Peyer's patch (tissue), 4 donors: ENCODE results near the gene IRF1. TPM values are rescaled to one million over a fixed set of nuclear protein-coding genes. Genes with fewer than 3 reads are reported as not detected.

Experiments
- DNase-seq, 3 donors: peaks; one replicate each; pipeline ENCODE4 v3.0.0-alpha.2; 2017 to 2019
- H3K27ac ChIP-seq, 4 donors: fragments of 200-600 bp; sonication (generic); one replicate each; pipeline ENCODE4 v1.5.1; 2016 to 2019
- H3K27me3 ChIP-seq, 2 donors: fragments of 200-600 bp; sonication (generic); one replicate each; pipeline ENCODE4 v1.5.1; 2019
- H3K36me3 ChIP-seq, 3 donors: fragments of 200-600 bp; sonication (generic); one replicate each; pipeline ENCODE4 v1.5.1; 2016 to 2019
- H3K4me1 ChIP-seq, 4 donors: fragments of 200-600 bp; sonication (generic); one replicate each; pipeline ENCODE4 v1.5.1; 2016 to 2019
- H3K4me3 ChIP-seq, 4 donors: fragments of 200-600 bp; sonication (generic); 1 replicate in 3 of 4; 2 replicates in 1 of 4; pipeline ENCODE4 v1.5.1; 2016 to 2019; ENCODE audit warnings: mild to moderate bottlenecking in 1 of 4
- H3K9me3 ChIP-seq, 4 donors: fragments of 200-600 bp; sonication (generic); one replicate each; pipeline ENCODE4 v1.5.1; 2016 to 2019; ENCODE audit warnings: mild to moderate bottlenecking in 1 of 4
- POLR2A ChIP-seq, 2 donors: fragments of 450-650 bp; IDR thresholded peaks; one replicate each; pipeline ENCODE4 v1.5.1; 2017; ENCODE audit warnings: antibody characterized with exemption in 2 of 2, mild to moderate bottlenecking in 2 of 2, moderate library complexity in 2 of 2
- total RNA-seq, 4 donors: library from RNA; depleted of rRNA; stranded (reverse); fragments of >200 nt; gene quantifications; one replicate each; pipeline ENCODE4 v1.1.0, GENCODE V29; 2016
- TF ChIP-seq, protein P1 (sequence below), 6 experiments: fragments of 450-650 bp in 4 of 6; fragments of 200-600 bp in 2 of 6; sonication (generic) in 1 of 6; IDR thresholded peaks; one replicate each; pipeline ENCODE4 v1.5.1; 2017 to 2019; ENCODE audit warnings: antibody characterized with exemption in 6 of 6, mild to moderate bottlenecking in 3 of 6, moderate library complexity in 1 of 6

IRF1 gene
- total RNA-seq, 4 donors from 2014 or later, result 92.7 to 152 (median 122) TPM

GRCh38 chr5:132480546-132480892 lies 10.1 kb downstream of the IRF1 start:
- DNase-seq, result peak in 2 of 3 donors; percentile 46 to 47

DNA sequence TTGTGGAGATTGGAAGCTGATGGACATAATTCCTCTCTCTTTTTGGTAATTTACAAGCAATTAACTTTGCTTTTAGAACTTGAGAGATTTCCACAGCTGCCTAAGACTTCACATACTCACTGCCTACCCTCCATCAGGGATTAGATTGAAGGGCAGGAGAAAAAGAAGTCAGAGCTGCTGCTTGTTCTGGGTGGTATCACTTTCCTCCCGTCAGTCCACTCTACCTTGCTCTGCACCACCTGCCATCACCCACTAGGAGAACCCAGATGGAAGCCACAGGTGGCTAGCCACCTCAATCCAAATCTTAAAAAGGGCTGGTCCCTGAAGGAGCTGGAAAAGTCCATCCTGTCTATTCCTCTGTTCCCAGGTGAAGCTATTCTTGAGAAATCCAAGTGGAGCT lies 10.5 kb downstream of the IRF1 start:
- no peaks in the 10 kb centered on the region for H3K27me3 ChIP-seq
- DNase-seq, result peak in 2 of 3 donors; percentile 25 to 47
- TF ChIP-seq, protein P1, sequence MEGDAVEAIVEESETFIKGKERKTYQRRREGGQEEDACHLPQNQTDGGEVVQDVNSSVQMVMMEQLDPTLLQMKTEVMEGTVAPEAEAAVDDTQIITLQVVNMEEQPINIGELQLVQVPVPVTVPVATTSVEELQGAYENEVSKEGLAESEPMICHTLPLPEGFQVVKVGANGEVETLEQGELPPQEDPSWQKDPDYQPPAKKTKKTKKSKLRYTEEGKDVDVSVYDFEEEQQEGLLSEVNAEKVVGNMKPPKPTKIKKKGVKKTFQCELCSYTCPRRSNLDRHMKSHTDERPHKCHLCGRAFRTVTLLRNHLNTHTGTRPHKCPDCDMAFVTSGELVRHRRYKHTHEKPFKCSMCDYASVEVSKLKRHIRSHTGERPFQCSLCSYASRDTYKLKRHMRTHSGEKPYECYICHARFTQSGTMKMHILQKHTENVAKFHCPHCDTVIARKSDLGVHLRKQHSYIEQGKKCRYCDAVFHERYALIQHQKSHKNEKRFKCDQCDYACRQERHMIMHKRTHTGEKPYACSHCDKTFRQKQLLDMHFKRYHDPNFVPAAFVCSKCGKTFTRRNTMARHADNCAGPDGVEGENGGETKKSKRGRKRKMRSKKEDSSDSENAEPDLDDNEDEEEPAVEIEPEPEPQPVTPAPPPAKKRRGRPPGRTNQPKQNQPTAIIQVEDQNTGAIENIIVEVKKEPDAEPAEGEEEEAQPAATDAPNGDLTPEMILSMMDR (IDR thresholded peaks at IDR 0.05), result peak in 4 of 6 experiments; percentile 14 to 29 (median 20)
- no peak for TF ChIP-seq POLR2A (IDR thresholded peaks at IDR 0.05)
- peak overlapping the region in 3 of 4 donors; percentile 15 to 93 (median 65) for H3K27ac ChIP-seq
- peaks cover 0 to 28% (median 0%) of the 10 kb centered on the region in 3 donors for H3K36me3 ChIP-seq
- H3K4me1 ChIP-seq, result peaks cover 11 to 74% (median 26%) of the 10 kb centered on the region in 4 donors
- H3K9me3 ChIP-seq, result no peaks in the 10 kb centered on the region
- H3K4me3 ChIP-seq, result no peak overlapping the region

More at GRCh38 chr5:132480546-132480892, 10.1 kb downstream of the IRF1 start:
- Histone ChIP-seq H3K27me3 (no peaks in the 10 kb centered on the region), H3K27ac (peak overlapping the region in 3 of 4 donors; percentile 28 to 62 (median 52)), H3K4me3 (no peak overlapping the region), H3K4me1 (peaks cover 6 to 74% (median 24%) of the 10 kb centered on the region in 4 donors), H3K9me3 (no peaks in the 10 kb centered on the region), H3K36me3 (peaks cover 0 to 33% (median 0%) of the 10 kb centered on the region in 3 donors)
- TF ChIP-seq, protein P1 (IDR thresholded peaks at IDR 0.05), result no peak
- no peak for TF ChIP-seq POLR2A (IDR thresholded peaks at IDR 0.05)

- Histone ChIP-seq H3K9me3 (no peaks in the 10 kb centered on the region), H3K36me3 (peaks cover 0 to 21% (median 0%) of the 10 kb centered on the region in 3 donors), H3K4me3 (no peak overlapping the region), H3K4me1 (peaks cover 13 to 74% (median 29%) of the 10 kb centered on the region in 4 donors), H3K27ac (peak overlapping the region; percentile 52 to 93 (median 74)), H3K27me3 (no peaks in the 10 kb centered on the region)
- TF ChIP-seq, protein P1 (IDR thresholded peaks at IDR 0.05), result no peak
- TF ChIP-seq POLR2A (IDR thresholded peaks at IDR 0.05), result no peak
- peak in 1 of 3 donors; percentile 24 for DNase-seq
Measured at GRCh38 chr5:132479111-132479951, 11.2 kb downstream of the IRF1 start.

- DNase-seq, result peak in 2 of 3 donors; percentile 59 to 61
- Histone ChIP-seq H3K27me3 (no peaks in the 10 kb centered on the region), H3K4me3 (no peak overlapping the region), H3K9me3 (no peaks in the 10 kb centered on the region), H3K4me1 (peaks cover 13 to 77% (median 34%) of the 10 kb centered on the region in 4 donors), H3K27ac (peak overlapping the region; percentile 52 to 93 (median 74)), H3K36me3 (peaks cover 0 to 12% (median 0%) of the 10 kb centered on the region in 3 donors)
- TF ChIP-seq, protein P1 (IDR thresholded peaks at IDR 0.05), result no peak
- TF ChIP-seq POLR2A (IDR thresholded peaks at IDR 0.05), result peak in 1 of 2 donors; percentile 8
Measured at GRCh38 chr5:132478366-132478871, 12.2 kb downstream of the IRF1 start.

DNA sequence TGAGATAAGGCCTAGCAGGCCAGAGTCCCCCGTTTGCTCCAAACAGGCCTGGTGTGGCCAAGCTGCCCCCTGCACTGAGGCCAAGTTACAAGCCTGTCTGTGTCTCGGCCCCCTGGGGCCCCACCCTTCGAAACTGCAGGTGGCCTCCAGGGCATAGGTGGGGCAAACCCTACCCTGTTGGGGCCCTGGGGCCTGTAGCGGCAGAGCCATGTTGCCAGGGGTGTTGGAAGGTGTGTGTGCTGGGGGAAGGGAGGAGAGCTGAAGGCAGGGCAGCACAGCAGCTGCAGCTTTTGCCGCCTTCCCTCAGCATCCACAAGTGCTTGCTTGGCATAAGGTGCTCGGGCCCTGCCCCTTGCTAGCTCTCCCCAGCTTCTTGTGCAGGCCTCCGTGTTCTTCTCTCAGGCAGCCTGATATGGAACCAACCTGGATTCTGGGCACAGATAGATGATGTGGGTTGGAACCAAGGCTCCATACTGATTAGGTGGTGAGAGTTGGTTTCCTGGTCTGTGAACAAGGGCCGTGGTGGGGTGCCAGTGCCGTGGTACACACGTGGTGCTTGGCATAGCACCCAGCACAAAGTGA lies 12.7 kb downstream of the IRF1 start:
- H3K27me3 ChIP-seq, result no peaks in the 10 kb centered on the region
- H3K27ac ChIP-seq, result peak overlapping the region; percentile 52 to 93 (median 74)
- H3K36me3 ChIP-seq, result peaks cover 0 to 7% (median 0%) of the 10 kb centered on the region in 3 donors
- peaks cover 13 to 74% (median 37%) of the 10 kb centered on the region in 4 donors for H3K4me1 ChIP-seq
- peak in 1 of 2 donors; percentile 23 for TF ChIP-seq POLR2A (IDR thresholded peaks at IDR 0.05)
- TF ChIP-seq, protein P1 (IDR thresholded peaks at IDR 0.05), result no peak
- DNase-seq, result peak in 2 of 3 donors; percentile 83
- H3K4me3 ChIP-seq, result no peak overlapping the region
- H3K9me3 ChIP-seq, result no peaks in the 10 kb centered on the region
